Stimulated activated naive CD8-positive, alpha-beta T cell treated with anti-CD3 and anti-CD28 coated beads, Interleukin-15, amount 100 ng/mL, for 72 hours (primary cell): ENCODE results near the gene BTRC.

ENCODE experiments used
- ATAC-seq: fragments of 150-1000 bp; cut with Tn5 transposase; 2 replicates; pipeline ENCODE4 v1.10.0; 2021; ENCODE audit warnings: mild to moderate bottlenecking, moderate library complexity
- DNase-seq, 2 donors: peaks; one replicate each; pipeline ENCODE4 v3.0.0; 2021 to 2022
- H3K27ac Mint-ChIP-seq, 2 donors: one replicate each; pipeline ENCODE4 v1.8.0; 2022; ENCODE audit warnings: mild to moderate bottlenecking in 2 of 2, mixed read lengths in 2 of 2, moderate library complexity in 2 of 2
- H3K27me3 Mint-ChIP-seq: one replicate; pipeline ENCODE4 v1.8.0; 2022; ENCODE audit warnings: mixed read lengths
- H3K4me1 Mint-ChIP-seq: one replicate; pipeline ENCODE4 v1.8.0; 2022; ENCODE audit warnings: mild to moderate bottlenecking, mixed read lengths
- H3K4me3 Mint-ChIP-seq, 2 donors: one replicate each; pipeline ENCODE4 v1.8.0; 2022; ENCODE audit warnings: mild to moderate bottlenecking in 2 of 2, mixed read lengths in 2 of 2, moderate library complexity in 1 of 2
- H3K9me3 Mint-ChIP-seq, 2 donors: one replicate each; pipeline ENCODE4 v1.8.0; 2022; ENCODE audit warnings: mixed read lengths in 2 of 2

BTRC gene

GRCh38 chr10:101441541-101442455 lies 87.8 kb downstream of the BTRC start:
- peaks cover 6% of the 10 kb centered on the region for H3K4me1 Mint-ChIP-seq
- H3K27ac Mint-ChIP-seq = no peak overlapping the region
- DNase-seq (peak in 1 of 2 donors; percentile 17), ATAC-seq (peak; percentile 91)
- no peaks in the 10 kb centered on the region for H3K27me3 Mint-ChIP-seq
- H3K9me3 Mint-ChIP-seq = no peaks in the 10 kb centered on the region
- no peak overlapping the region for H3K4me3 Mint-ChIP-seq

- H3K4me1 Mint-ChIP-seq = peaks cover 6% of the 10 kb centered on the region
- ATAC-seq (no peak), DNase-seq (no peak)
- no peak overlapping the region for H3K4me3 Mint-ChIP-seq
- H3K27me3 Mint-ChIP-seq = no peaks in the 10 kb centered on the region
- no peak overlapping the region for H3K27ac Mint-ChIP-seq
- no peaks in the 10 kb centered on the region for H3K9me3 Mint-ChIP-seq
Observed at GRCh38 chr10:101442456-101442800, 88.5 kb downstream of the BTRC start.

- no peak overlapping the region for H3K4me3 Mint-ChIP-seq
- ATAC-seq (no peak), DNase-seq (no peak)
- no peaks in the 10 kb centered on the region for H3K27me3 Mint-ChIP-seq
- H3K4me1 Mint-ChIP-seq = peaks cover 6% of the 10 kb centered on the region
- no peaks in the 10 kb centered on the region for H3K9me3 Mint-ChIP-seq
- H3K27ac Mint-ChIP-seq = no peak overlapping the region
Observed at GRCh38 chr10:101444058-101444898, 90.3 kb downstream of the BTRC start.

DNA sequence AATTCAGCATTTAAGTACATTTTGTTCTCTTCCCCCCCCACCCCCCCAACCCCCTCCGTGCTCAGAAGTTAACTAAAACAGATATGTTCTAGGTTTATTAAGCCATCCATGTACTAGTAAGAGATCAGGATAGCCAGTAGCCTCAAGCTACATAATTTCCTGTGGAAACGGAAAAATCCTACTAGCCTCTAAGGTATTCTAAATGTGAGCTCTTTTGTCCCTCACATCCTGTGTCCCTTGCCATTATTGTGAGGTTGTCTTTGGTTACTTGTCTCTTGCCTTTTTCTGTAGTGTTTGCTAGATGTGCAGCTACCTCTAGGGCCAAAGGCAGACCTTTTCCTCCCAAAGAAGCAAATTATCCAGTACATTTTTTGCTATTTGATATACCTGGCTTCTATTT lies 92.1 kb downstream of the BTRC start:
- no peaks in the 10 kb centered on the region for H3K9me3 Mint-ChIP-seq
- ATAC-seq = no peak
- DNase-seq = no peak
- peaks cover 13% of the 10 kb centered on the region for H3K4me1 Mint-ChIP-seq
- no peak overlapping the region for H3K4me3 Mint-ChIP-seq
- no peaks in the 10 kb centered on the region for H3K27me3 Mint-ChIP-seq
- no peak overlapping the region for H3K27ac Mint-ChIP-seq

DNA sequence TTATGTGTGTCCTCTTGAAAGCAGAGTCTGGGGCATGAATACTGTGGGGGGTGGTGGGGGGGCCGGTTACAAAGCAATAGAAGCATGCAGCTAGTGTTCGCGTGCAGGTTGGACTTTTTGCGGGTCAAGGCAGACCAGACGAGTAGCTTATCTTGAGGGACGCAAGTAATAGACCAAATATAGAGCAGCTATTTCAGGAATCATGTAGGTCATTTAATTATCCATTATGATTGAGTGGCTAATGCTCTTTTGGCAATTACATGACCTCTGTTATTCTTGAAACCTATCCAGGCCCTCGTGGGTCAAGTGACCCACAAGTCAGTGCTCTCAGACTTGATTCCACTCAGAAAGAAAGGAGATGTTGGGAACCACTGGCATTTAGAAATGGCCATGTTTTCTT lies 93.0 kb downstream of the BTRC start:
- ATAC-seq (no peak), DNase-seq (no peak)
- H3K9me3 Mint-ChIP-seq = no peaks in the 10 kb centered on the region
- peaks cover 20% of the 10 kb centered on the region for H3K4me1 Mint-ChIP-seq
- H3K27ac Mint-ChIP-seq = no peak overlapping the region
- no peaks in the 10 kb centered on the region for H3K27me3 Mint-ChIP-seq
- H3K4me3 Mint-ChIP-seq = no peak overlapping the region

GRCh38 chr10:101447477-101447876 lies 93.5 kb downstream of the BTRC start:
- ATAC-seq (no peak), DNase-seq (no peak)
- no peak overlapping the region for H3K27ac Mint-ChIP-seq
- peaks cover 19% of the 10 kb centered on the region for H3K4me1 Mint-ChIP-seq
- no peaks in the 10 kb centered on the region for H3K9me3 Mint-ChIP-seq
- no peak overlapping the region for H3K4me3 Mint-ChIP-seq
- H3K27me3 Mint-ChIP-seq = no peaks in the 10 kb centered on the region

DNA sequence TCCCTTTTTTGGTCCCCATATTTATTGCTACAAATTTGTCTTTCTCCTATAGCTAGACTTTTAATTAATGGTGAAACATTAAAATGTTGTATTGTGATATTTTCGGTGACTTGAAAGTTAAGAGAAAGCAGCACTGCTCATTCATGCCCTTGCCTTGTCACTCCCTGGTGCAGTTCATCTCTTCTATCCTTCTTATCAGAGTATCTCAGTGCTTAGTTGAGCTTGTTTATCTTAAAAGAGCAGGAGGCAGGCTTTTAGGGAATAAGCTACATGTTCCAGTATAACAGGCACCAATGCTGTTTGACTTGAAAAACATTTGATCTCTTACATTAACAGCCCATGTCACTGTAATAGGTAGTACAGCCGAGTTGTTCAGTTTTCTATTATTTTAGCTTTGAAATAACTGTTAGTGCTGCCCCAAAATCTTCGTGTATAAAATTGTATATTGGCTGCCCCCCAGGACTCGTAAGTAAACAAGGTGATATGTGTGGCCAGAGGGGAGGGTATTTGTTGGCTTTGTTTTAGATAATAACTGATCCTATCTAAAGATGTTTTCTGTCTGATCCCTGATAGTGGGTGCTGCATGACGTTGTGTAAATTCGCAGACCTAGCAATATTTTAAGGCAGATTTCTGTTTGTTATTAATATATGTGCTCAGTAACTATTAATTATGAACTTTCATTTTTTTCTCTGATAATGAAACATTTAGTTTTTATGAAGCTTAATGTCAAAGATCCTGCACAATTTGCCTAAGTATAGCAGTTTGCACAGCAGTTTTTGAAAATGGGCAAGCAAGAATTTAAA lies 96.5 kb downstream of the BTRC start:
- no peak overlapping the region for H3K4me3 Mint-ChIP-seq
- no peak overlapping the region for H3K27ac Mint-ChIP-seq
- peaks cover 33% of the 10 kb centered on the region for H3K4me1 Mint-ChIP-seq
- H3K9me3 Mint-ChIP-seq = no peaks in the 10 kb centered on the region
- DNase-seq = no peak
- no peaks in the 10 kb centered on the region for H3K27me3 Mint-ChIP-seq
- no peak for ATAC-seq

GRCh38 chr10:101451261-101451660 lies 97.3 kb downstream of the BTRC start:
- Mint-ChIP-seq H3K9me3 (no peaks in the 10 kb centered on the region), H3K27me3 (no peaks in the 10 kb centered on the region), H3K4me1 (peaks cover 33% of the 10 kb centered on the region), H3K27ac (no peak overlapping the region), H3K4me3 (no peak overlapping the region)
- ATAC-seq (no peak), DNase-seq (no peak)

GRCh38 chr10:101451667-101452069 lies 97.7 kb downstream of the BTRC start:
- Mint-ChIP-seq H3K27me3 (no peaks in the 10 kb centered on the region), H3K27ac (no peak overlapping the region), H3K4me1 (peaks cover 33% of the 10 kb centered on the region), H3K9me3 (no peaks in the 10 kb centered on the region), H3K4me3 (no peak overlapping the region)
- ATAC-seq = no peak
- DNase-seq = no peak

DNA sequence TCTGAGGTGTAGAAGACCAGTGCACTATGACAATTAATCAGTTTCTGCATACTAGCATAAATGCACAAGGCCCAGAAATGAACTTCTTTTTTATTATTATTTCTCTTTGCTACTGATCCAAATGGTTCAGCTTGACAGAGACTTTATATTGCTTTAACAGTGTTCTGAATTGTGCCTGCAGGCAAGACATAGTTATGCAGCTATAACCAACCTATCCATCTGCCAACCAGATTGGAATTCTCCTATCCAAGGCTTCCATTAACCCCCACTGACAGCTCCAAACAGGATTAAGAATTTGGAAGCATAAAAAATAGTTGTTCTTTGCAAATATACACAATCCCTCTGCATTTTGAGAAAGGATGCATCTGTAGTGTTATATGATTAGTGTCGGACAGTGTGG lies 98.2 kb downstream of the BTRC start:
- no peak overlapping the region for H3K4me3 Mint-ChIP-seq
- ATAC-seq (no peak), DNase-seq (no peak)
- no peaks in the 10 kb centered on the region for H3K27me3 Mint-ChIP-seq
- H3K4me1 Mint-ChIP-seq = peaks cover 33% of the 10 kb centered on the region
- H3K9me3 Mint-ChIP-seq = no peaks in the 10 kb centered on the region
- no peak overlapping the region for H3K27ac Mint-ChIP-seq

DNA sequence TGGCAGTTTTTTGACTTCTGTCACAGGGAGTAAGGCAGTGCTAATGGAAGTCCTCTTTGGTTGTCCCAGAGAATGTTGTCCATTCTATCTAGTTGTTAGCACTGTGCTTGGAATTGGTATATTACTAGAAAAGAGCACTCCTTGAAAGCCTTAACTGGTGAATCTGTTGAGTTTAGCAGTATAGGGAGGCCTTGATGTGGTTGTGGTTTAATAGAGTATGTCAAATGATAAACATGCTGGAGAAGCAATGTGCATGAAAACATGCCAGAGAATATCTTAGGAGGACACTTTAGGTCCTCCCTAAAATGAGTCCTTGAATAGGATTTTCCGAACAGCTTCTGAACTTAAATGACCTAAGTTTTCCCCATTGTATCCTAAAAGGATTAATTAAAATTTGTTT lies 98.6 kb downstream of the BTRC start:
- ATAC-seq (no peak), DNase-seq (no peak)
- Mint-ChIP-seq H3K4me3 (no peak overlapping the region), H3K4me1 (peaks cover 33% of the 10 kb centered on the region), H3K27me3 (no peaks in the 10 kb centered on the region), H3K27ac (no peak overlapping the region), H3K9me3 (no peaks in the 10 kb centered on the region)

- Mint-ChIP-seq H3K9me3 (no peaks in the 10 kb centered on the region), H3K27me3 (no peaks in the 10 kb centered on the region), H3K4me1 (peaks cover 33% of the 10 kb centered on the region), H3K4me3 (no peak overlapping the region), H3K27ac (no peak overlapping the region)
- DNase-seq (no peak), ATAC-seq (no peak)
Observed at GRCh38 chr10:101453318-101453717, 99.4 kb downstream of the BTRC start.

DNA sequence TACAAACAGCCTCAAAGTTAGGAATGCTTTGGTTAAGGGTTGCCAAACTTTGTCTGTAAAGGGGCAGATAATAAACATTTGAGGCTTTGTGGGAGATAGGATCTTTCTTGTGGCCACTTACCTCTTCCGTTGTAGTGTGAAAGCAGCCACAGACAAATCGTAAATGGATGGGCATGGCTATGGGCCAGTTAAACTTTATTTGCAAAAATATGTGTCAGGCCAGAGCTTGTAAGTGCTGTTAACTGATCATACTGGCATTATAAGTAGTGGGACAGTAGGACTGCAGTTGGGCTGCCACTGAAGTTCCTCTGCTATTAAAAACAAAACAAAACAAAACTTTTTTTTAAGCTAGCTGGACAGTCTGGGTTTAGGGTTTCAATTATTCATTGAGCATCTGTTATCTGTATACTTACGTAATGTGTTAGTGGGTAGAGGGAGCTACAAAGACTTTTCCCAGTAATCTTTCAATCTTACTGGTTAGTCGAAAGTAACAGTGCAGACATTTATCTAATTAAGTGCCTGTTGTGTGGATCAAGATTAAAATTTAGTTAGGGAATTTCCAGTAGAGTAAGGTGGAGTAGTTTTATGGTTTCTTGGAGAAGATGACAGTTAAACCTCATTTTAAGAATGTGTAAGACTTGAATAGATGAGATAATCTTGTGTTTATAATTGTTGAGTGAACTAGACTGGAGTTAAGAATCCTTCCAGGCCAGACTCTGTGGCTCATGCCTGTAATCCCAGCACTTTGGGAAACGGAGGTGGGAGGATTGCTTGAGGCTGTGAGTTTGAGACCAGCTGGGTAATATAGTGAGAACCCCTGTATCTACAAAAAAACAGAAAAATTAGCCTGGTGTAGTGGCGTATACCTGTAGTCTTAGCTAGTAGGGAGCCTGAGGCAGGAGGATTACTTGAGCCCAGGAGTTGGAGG lies 100.1 kb downstream of the BTRC start:
- ATAC-seq (peak; percentile 93), DNase-seq (peak in 1 of 2 donors; percentile 26)
- H3K27me3 Mint-ChIP-seq = no peaks in the 10 kb centered on the region
- H3K27ac Mint-ChIP-seq = peak overlapping the region in 1 of 2 donors; percentile 59
- H3K4me1 Mint-ChIP-seq = peaks cover 33% of the 10 kb centered on the region
- peak overlapping the region in 1 of 2 donors; percentile 18 for H3K4me3 Mint-ChIP-seq
- no peaks in the 10 kb centered on the region for H3K9me3 Mint-ChIP-seq

DNA sequence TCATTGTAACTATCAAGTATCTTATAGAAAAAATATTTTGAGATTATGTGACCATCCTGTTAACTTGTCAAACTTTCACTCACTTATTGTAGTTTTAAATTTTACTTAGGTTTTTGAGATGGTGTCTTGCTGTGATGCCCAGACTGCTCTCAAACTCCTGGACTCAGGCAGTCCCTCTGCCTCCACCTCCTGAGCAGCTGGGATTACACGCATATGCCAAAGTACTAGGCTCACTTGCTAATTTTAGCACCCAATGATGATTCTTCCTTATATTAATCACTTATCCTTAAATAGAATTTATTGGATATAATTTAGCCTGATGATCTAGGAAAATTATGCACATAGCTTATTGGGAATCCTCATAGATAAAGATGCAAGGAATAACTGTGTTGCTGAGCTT lies 104.9 kb downstream of the BTRC start:
- ATAC-seq (no peak), DNase-seq (no peak)
- Mint-ChIP-seq H3K9me3 (no peaks in the 10 kb centered on the region), H3K27ac (no peak overlapping the region), H3K4me3 (no peak overlapping the region), H3K4me1 (peaks cover 8% of the 10 kb centered on the region), H3K27me3 (no peaks in the 10 kb centered on the region)

DNA sequence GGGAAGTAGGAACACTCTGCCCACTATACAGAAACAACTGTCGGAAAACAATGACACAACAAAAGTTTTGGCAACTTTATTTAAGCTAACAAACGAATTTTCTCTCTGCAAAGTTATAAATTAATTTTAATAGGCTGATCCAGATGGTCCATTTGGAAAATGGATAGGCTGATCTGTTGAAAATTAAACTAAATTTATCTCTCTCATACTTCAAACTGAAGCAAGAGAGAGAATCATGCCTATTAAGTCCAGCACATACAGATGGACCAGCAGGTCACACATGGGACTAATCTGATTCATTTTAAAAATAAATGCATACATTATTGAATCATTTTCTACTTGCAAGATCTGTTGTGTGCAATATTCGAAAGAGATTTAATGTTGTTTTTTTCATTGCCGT lies 110.1 kb downstream of the BTRC start:
- H3K27ac Mint-ChIP-seq = no peak overlapping the region
- DNase-seq = no peak
- H3K27me3 Mint-ChIP-seq = no peaks in the 10 kb centered on the region
- no peaks in the 10 kb centered on the region for H3K4me1 Mint-ChIP-seq
- no peaks in the 10 kb centered on the region for H3K9me3 Mint-ChIP-seq
- ATAC-seq = no peak
- no peak overlapping the region for H3K4me3 Mint-ChIP-seq
